HT-29 (cell line): ENCODE measurements around the gene DUS4L. TPM values are rescaled to one million over a fixed set of nuclear protein-coding genes. Genes with fewer than 3 reads are reported as not detected.

Experiments
- DNase-seq: peaks from one replicate; pipeline ENCODE4 v3.0.0-alpha.2; 2015; ENCODE audit warnings: low spot score
- total RNA-seq: library from RNA; depleted of rRNA; stranded (reverse); fragments of >200 nt; shearing (Covaris generic); gene quantifications from 2 replicates; pipeline ENCODE4 v1.2.3, GENCODE V29; 2014

The DUS4L gene
- total RNA-seq, 1 experiment from 2014 or later = 8.8 TPM

DNA sequence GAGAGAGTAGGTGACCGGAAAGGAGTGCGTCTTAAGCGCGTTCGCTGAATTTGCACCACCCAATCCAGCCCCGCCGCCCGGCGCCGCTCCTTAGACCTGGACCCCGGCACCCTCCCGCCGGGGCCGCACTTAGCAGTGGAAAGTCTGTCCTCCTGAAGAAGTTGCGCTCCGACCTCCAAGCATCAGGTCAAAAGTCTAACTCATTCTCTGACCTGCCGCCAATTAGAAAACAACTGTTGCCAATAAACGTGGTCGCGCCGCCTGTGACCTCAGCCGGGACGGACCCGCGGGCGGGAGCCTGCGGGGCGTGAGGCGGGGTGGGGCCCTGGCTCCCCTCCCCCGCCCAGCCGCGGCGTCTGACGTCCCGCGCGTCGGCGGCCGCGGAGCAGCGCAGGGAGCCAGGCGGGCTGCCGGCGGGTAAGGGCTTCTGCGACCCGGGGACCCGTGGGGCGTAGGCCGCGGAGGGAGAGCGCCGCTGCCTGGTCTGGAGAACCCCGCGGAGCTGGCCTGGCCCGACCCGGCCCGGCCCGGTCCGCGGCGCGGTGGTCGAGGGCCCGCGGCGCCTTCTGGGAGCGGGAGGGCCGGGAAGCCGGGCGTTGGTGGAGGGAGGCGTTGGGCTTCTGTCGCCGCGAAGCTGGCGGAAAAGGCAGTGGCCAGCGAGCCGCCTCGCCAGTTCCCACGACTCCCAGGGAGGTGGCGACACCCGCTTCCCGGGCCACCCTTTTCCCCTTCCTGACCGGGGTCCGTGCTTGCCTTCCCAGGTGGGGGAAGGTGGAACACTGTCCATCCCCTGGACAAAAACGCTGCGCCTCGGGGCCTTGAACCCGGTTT is 16.3 kb downstream of the DUS4L start, which contains the start of gene BCAP29:
Gene BCAP29, plus strand, starts transcription at position 362 of the 831 bp plus-strand sequence. CDS start 527 bp downstream, outside the sequence.
- DNase-seq = peak; percentile 90

DNA sequence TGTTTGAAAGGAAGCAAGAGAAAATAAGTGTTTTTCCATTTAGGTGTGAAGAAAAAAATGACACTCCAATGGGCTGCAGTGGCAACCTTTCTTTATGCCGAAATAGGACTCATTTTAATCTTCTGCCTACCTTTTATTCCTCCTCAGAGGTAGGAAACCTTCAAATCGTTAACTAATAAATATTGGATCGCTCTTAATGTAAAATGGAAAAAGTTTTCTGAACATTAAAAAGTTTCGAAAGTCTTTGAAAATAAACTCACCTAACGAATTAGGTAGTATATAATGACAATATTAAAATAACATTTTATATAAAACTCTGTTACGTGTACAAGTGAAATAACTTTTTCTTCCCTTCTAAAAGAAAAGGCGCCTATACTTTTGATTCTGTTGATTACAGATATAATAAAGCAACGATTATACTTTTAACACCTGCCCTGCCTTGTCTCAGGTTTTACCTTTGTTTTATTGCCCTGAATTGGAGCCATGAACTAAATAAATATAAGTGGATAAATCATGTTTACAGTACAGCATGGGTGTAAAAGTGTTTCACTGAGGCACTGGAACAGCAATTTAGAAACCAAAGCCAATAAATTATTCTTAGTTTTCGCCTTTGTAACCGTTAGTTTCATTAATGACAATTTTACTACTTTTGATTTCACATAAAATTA is 17.1 kb downstream of the DUS4L start:
- peak; percentile 31 for DNase-seq

DNA sequence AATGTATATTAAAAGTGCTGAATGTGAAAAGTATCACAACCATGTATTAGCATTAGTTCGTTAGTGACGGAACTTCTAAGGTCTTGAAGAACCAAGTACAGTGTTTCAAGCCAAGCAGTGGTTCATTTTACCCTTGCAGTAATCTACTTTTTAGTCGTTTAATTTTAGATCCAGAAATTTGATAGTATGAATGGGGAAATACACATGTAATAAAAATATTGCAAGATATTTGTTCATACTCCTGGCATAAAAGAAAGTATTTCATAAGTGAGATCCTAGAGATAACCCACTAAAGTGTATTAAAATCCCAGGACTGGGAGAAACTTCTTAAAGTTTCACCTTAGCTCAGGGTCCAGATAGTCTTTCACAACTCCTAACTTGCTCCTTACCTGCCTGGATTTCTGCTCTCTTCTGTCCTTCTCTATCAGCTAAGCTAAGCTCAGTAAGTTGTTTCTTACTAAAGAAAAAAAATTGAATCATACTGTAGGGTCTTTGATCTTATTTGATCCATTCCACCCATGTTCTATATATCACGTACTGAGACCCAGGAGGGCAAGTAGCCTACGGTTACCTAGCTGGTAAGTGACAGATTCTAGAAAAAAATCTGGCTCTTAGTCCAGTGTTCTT is 17.7 kb downstream of the DUS4L start:
- peak; percentile 31 for DNase-seq

DNA sequence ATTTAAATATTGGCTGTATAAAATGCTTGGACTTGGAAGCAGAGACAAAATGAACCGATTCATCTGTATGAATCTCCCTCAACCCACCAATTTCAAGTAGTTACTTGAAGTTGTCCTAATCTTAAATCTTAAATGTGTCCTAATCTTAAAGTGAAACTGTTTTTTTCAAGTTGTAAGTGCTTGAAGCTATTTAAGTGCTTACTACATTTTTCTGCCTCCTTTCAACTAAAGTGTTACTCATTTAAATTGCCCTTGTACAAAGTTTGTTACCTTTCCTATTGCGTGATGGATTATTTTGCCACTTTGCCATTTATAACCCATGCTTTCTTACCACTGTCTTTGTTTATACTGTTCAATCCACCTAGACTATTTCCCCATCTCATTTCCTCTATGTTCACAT is 19.1 kb downstream of the DUS4L start:
- no peak for DNase-seq

DNA sequence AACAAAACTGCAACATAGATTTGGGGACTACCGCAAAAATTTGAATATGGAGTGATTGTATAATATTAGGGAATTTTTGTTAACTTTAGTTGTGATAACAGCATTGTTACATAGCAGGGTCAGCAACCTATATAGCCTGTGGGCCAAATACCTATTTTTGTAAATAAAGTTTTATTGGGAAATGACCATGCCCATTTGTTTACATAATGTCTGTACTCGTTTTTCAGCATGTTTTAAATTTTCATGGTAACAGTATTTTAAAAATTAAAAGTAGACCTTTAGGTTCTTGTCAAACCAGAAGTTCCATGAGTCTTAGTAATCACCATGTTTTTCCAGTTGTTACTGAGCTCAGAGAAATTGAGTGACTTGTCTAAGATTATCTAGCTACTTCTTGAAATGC is 20.9 kb downstream of the DUS4L start:
- no peak for DNase-seq

DNA sequence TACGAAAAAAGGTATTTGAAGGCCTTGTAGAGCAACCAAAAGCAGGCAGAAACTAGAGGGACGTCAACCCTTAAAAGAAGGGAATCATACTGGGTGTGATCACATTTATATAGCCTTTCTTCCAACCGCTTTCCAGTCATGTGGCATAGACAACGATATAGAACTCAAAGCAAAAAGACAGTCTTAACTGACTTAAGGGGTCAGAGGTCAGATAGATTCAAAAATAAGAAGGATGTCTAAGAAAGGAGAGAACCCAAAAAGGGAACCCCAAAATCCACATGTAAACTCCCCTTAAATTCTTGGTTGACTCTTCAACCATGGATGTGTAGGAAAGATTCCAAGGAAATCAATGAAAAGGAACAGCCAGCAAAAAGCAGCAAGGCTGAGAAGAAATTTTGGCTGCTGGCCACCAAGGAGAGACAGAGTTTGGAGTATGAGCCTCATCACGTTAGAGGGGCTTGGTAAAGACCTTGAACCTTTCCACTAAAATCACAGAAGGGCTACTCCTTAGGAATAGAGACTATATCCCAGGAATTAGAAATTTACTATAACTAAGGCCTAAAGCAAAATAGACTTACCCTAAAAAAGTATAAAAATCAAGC is 24.9 kb downstream of the DUS4L start:
- DNase-seq = no peak

DNA sequence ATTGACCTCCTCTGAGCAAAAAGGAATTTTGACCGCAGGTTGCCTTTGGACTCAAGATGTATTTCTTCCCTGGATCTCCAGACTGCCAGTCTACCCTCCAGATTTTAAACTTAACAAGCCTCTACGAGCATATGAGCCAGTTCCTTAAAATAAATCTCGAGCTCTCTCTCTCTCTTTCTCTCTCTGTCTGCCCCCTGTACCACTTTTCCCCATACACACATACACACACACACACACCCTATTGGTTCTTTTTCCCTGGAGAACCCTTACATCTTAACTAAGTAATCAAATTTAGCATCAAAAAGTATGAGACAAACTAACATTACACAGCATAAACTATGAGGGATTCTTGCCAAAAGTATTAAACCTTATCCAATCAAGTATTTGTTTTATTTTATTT is 27.6 kb downstream of the DUS4L start:
- DNase-seq = no peak

DNA sequence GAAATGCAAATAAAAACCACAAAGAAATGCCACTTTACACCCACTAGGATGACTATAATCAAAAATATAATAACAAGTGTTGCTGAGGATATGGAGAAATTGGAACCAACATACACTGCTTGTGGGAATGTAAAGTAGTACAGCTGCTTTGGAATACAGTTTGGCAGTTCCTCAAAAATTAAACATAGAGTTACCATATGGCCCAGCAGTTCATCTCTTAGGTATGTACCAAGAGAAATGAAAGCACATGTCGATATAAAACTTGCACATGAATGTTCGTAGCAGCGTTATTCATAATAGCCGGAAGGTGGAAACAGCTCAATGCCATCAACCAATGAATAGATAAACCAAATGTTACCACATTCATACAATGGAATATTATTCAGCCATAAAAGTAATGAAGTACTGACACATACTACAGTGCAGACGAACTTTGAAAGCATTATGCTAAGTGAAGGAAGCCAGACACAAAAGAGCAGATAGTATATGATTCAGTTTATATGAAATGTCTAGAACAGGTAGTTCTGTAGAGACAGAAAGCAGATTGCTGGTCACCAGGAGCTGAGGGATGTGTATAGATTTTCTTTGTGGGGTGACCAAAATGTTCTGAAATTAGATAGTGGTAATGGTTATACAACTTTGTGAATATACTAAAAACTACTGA is 28.7 kb downstream of the DUS4L start:
- DNase-seq = no peak

DNA sequence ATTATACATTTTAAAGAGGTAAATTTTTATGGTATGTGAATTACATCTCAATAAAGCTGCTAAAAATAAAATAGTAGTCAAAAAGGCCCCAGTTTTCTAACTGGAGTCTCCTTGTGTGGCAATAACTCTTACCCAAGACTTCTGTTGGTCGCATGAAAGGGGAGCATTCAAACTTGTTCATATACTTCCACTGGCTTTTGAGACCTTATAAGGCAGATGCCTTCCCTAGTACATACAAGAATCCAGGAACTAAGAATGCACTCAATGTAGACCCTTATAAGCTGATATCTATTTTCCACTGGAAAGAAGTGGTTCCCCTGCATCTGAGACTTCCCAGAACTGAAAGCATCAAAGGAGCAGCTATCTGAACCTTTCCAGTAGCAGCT is 29.2 kb downstream of the DUS4L start:
- no peak for DNase-seq

DNA sequence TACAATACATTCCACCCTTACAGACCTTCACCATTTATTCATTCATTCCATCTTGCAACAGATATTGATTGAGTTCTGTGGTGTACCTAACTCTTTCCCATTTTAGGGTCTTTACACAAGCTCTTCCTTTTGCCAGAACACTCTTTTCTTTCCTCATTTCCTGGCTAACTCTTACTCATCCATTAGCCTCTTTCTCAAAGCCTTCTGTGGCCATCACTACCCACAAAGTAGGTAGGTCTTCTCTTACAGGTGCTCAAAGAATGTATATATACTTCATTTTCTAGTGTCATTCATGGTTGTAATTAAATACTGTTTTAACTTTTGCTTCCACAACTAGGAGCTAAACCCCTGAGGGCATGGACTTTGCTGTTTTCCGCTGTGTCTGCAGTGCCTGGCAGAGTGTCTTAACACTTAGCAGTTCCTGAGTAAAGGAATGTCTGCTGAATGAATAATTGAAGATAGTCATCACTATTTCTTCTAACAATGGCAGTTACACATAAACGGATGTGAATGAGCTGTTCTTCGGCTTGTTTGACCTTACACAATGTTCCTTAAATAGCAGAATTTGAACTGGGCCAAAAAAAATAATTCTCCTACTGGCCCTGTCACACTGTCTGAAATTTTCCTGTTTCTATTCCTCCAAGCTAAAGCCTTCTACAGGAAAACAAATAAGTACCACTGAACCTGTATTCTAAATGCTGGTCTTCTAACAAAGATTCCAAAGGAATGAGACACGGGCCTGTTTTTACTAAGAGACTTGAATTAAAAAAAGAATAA is 31.4 kb downstream of the DUS4L start:
- no peak for DNase-seq

DNA sequence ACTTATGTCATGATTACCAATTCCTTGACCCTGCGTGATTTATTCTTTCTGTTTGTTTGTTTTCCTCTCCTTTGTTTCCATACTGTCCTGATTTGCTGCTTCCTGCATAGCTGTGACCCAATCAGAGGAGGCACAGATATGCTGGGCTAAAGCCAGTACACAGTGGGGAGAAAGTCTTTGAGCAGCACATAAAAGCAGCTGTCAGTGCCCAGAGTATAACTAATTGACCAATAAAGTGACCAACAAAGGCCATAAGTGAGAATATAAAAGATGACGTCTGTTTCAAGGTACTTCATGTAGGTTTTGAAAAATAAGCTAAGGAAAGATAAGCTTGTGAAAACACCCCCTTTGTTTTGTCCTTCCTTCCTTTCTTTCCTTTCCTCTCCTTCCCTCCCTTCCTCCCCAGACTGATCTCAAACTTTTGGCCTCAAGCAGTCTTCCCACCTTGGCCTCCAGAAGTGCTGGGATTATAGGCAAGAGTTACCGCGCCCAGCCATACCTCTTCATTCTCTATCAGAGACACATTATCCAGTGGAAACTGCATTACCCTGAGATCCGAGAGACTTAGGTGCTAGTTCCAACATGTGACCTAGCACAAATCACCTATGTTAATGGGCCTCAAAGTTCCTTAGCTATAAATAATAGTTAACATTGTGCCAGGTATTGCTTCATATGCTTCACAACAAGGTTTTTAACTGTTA is 33.3 kb downstream of the DUS4L start:
- DNase-seq = no peak

DNA sequence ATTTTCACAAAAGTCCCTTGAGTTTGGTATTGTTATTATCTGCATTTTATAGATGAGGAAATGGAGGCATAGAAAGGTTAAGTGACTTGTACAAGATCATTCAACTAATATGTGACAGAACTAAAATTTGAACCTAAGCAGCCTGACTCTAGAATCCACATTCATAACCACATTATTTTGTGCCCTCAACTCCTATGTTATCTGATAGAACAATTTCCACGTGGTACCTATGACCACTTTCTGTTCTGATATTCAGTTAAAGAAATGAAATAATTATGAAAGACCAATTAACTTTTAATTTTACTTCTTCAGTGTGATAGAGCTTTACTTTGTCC is 33.8 kb downstream of the DUS4L start:
- DNase-seq = no peak

DNA sequence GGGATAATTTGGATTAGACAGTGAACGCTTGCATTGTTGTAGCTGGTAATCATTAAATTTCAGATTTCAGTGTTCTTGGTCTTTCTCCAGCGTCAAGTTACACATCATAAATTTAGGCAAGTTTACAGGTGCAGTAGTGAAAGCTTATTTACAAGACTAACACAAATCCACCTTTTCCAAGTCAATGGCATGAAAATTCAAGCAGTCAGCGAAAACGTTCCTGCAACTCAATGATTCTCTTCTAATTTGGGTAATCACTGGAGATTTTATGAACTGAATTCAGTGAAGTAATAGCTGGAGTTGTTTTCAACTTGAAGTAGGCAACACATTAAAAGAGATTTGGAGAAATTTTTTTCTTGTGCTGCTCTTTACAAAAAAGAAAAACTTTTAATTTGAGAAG is 34.2 kb downstream of the DUS4L start:
- DNase-seq = no peak

DNA sequence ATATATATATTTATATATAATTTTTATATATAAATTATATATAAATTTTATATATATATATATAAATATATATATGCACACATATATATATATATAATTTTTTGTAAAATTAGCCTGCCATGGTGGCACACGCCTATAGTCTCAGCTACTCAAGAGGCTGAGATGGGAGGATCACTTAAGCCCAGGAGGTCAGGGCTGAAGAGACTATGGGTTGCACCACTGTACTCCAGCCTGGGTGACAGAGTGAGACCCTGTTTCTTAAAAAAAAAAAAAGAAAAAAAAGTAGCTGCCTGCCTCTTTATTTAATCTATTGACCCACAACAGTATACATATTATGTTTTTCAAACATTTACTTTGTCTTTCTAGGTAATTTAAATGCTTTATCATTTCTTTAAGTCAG is 35.5 kb downstream of the DUS4L start:
- DNase-seq = no peak

DNA sequence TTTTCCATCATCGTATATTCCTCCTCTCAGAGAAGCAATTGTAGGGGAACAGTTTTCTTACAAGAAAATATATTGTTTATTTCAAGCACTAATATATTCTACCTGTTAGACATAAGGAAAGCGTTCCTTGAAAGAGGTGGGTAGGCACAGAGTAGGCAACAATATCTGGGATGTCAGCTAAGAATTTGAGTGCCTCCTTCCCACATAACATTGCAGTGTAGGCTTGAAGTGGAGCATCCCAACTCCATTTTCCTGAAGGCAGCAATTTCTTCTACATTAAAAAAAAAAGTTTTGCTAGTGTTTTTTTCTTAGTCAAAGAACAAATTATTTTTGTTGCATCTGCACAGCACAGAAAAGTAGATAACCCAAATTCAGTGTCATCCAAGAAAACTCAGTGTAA is 37.0 kb downstream of the DUS4L start:
- no peak for DNase-seq

DNA sequence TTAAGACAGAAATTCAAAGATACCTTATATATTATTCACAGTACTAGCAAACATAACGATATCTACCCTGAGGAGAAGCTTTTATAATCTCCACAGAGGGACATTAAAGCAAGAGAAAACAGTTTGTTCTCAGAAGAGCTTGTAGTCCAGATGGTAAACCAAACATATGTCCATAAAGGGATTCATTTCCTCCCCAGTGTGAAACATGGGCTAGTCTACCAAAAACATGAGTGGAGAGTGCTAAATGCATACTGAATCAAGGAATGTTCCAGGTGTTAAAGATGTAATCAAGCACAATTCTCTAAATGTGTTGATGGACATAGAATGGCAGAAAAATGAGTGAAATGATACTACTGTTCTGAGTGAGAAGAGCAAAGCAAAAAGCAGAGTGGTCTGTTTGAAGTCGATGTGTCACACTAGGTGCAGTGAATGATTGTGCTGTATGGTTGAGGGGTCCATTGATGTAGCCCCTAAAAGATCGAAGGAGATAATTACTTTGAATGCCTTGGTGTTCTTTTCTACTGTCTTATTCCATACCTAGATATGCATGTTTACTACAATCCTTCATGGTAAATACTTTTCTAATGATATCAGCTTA is 41.5 kb downstream of the DUS4L start:
- DNase-seq = no peak

DNA sequence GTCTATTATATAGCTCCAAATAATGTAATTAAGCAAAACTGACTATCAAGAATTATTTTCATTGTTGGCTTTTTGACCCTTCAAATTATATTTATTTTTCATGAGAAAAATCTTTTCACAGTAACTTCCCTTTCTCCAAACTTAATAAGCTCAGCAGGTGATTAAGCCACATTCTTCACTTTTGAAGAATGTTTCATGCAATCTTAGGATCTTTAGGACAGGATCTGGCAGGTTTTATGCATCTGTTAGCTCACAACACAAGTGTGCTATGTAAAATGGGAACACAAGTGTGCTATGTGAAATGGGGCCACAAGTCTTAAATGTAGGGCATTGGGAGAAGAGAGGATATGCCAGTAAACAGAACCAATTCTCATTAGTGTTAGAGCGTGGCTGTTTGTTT is 42.5 kb downstream of the DUS4L start:
- DNase-seq = no peak

DNA sequence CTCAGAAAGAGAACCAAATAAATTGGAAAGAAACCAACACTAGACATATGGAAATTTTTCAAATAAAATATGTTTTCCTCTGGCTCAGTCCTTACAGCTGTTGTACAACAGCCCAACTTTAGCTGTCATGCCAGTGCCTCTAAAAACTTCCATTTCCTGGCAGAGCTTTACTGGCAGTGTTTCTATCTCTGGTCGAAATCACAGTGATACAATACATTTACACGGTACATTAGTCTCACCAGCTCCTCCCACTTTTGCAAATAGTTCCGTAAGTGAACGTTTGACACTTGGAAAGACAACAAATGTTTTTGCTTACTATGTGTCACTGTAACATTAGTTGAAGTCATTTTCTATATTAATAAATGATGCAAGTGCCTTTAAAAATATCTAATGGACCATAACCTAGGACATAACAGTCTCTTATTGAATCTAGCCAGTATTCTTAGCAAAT is 46.1 kb downstream of the DUS4L start:
- DNase-seq = no peak

DNA sequence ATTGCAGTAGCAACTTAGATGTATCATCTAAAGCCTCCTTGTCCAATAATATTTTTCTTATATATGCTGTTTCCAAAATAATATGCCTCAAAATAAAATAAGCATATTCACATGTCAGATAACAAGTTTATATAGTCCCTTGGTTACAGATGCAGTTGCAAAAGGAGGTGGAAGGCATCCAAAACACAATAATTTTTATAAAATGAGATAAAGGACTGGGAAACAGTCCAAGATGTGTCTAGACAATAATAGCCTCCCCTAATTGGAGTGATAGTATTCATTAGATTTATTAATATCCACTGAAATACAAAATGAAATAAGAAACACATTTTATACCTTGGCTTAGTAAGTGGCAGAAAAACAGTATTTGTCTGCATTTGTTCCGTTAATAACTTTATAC is 46.6 kb downstream of the DUS4L start:
- no peak for DNase-seq

DNA sequence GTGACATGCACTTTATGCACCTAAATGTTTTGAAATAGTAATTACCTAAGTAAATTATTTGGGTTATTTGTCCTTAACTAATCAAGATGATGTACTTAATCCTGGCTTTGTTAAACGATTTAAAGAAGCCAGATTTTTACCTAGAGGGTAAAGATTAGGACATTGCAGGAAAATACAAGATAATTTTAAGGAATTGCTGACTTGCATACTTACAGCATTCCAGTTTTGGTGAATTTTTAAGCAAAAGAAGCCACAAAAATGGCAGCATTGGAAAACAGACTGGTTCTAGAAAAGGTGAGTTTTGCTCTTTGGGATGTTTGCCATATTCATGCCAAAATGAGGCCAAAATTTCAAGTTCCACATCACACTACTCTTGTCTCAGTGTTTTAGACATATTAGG is 49.7 kb downstream of the DUS4L start:
- no peak for DNase-seq
